T follicular helper cell (primary cell): ENCODE data around the gene TEX13D.
"Not testable (repeated sequence)": the region's sequence is repeated elsewhere in the genome, so short reads cannot be mapped to it uniquely, and the experiment has no call there.

Source experiments
- DNase-seq: peaks from one replicate; pipeline ENCODE4 v3.0.0-alpha.2; 2020; ENCODE audit warnings: low read depth
- total RNA-seq, 2 experiments: gene quantifications; one replicate each; lab custom pipeline; 2026; lab: John Stamatoyannopoulos, UW

Gene TEX13D
- total RNA-seq: 0.06 to 0.09 reads per million in 2 experiments

- DNase-seq: no peak
Observed at GRCh38 chrX:124332481-124333424, at the start of gene TEX13D. TSS of gene TEX13D (plus strand) at chrX:124332660. CDS start at chrX:124332918, 258 bp downstream.

- no peak for DNase-seq
Observed at GRCh38 chrX:124289443-124289842, 43.0 kb upstream of the TEX13D start.

- no peak for DNase-seq
Observed at GRCh38 chrX:124293810-124294209, 38.6 kb upstream of the TEX13D start.

- DNase-seq: not testable (repeated sequence)
Observed at GRCh38 chrX:124299323-124299722, 33.1 kb upstream of the TEX13D start.

GRCh38 chrX:124300405-124300804 is 32.1 kb upstream of the TEX13D start:
- no peak for DNase-seq

- no peak for DNase-seq
Observed at GRCh38 chrX:124307253-124307907, 25.1 kb upstream of the TEX13D start.

GRCh38 chrX:124325732-124326131 is 6.7 kb upstream of the TEX13D start:
- no peak for DNase-seq

- no peak for DNase-seq
Observed at GRCh38 chrX:124328765-124329164, 3.7 kb upstream of the TEX13D start.

- no peak for DNase-seq
Observed at GRCh38 chrX:124333862-124334261, 1.4 kb downstream of the TEX13D start.

GRCh38 chrX:124334555-124334954 is 2.1 kb downstream of the TEX13D start:
- not testable (repeated sequence) for DNase-seq

GRCh38 chrX:124335598-124335997 is 3.1 kb downstream of the TEX13D start:
- no peak for DNase-seq

- DNase-seq: no peak
Observed at GRCh38 chrX:124337916-124338315, 5.5 kb downstream of the TEX13D start.

GRCh38 chrX:124338733-124339514 is 6.5 kb downstream of the TEX13D start:
- DNase-seq: no peak

GRCh38 chrX:124341396-124342132 is 9.1 kb downstream of the TEX13D start:
- DNase-seq: no peak

- no peak for DNase-seq
Observed at GRCh38 chrX:124342174-124342867, 9.9 kb downstream of the TEX13D start.

GRCh38 chrX:124343016-124343415 is 10.6 kb downstream of the TEX13D start:
- DNase-seq: no peak

GRCh38 chrX:124344246-124344645 is 11.8 kb downstream of the TEX13D start:
- DNase-seq: no peak

- no peak for DNase-seq
Observed at GRCh38 chrX:124346117-124346876, 13.8 kb downstream of the TEX13D start, which contains the start of gene SH2D1A. TSS of gene SH2D1A (plus strand) at chrX:124346563. CDS start at chrX:124346643, 80 bp downstream.

- no peak for DNase-seq
Observed at GRCh38 chrX:124346877-124347241, 14.4 kb downstream of the TEX13D start.

- DNase-seq: no peak
Observed at GRCh38 chrX:124347242-124347641, 14.8 kb downstream of the TEX13D start.
